GM12878 (cell line): ENCODE data around the gene EPB42. TPM values are rescaled to one million over a fixed set of nuclear protein-coding genes. Genes with fewer than 3 reads are reported as not detected.

ENCODE experiments used
- ATAC-seq: fragments of 200-7000 bp; cut with Tn5 transposase; 3 replicates; pipeline ENCODE4 v1.9.1; 2020; ENCODE audit warnings: mild to moderate bottlenecking, moderate library complexity
- BruUV-seq: library from RNA; stranded (reverse); fragments of 400-500 nt; replicated peaks from 2 replicates; lab custom pipeline; 2021; lab: Mats Ljungman, UMichigan
- CTCF ChIA-PET: fragments of 300-600 bp; sonication (Branson Sonifier 250); formaldehyde crosslinking; extraction: SDS; loops from one replicate; lab custom pipeline; 2021; ENCODE audit warnings: inconsistent platforms; lab: Yijun Ruan, JAX
- POLR2A ChIA-PET: fragments of 350-600 bp; formaldehyde crosslinking; extraction: SDS; loops from one replicate; lab custom pipeline; 2021; ENCODE audit warnings: inconsistent platforms; lab: Charles Lee
- RAD21 ChIA-PET: fragments of 300-600 bp; sonication (Branson Sonifier 250); formaldehyde crosslinking; loops from one replicate; lab custom pipeline; 2023; ENCODE audit warnings: antibody characterized with exemption; ENCODE audit not compliant: unreplicated experiment; lab: Charles Lee
- SMC1A ChIA-PET: fragments of 300-600 bp; sonication (Branson Sonifier 250); formaldehyde crosslinking; loops from one replicate; lab custom pipeline; 2023; ENCODE audit not compliant: unreplicated experiment, uncharacterized antibody; lab: Charles Lee
- DNase-seq: peaks from one replicate; pipeline ENCODE4 v3.0.0-alpha.2; 2011; ENCODE audit warnings: low read depth, low spot score
- FAIRE-seq: peaks from 3 replicates; lab custom pipeline; 2011; peaks lifted over from hg19 to GRCh38; lab: Jason Lieb, UNC
- H2AFZ ChIP-seq: 2 replicates; pipeline ENCODE4 v1.6.0; 2011; ENCODE audit warnings: low read depth, low read length, control low read depth; ENCODE audit not compliant: control insufficient read depth
- H3K27ac ChIP-seq: 2 replicates; pipeline ENCODE4 v1.5.1; 2011; ENCODE audit warnings: control low read depth; ENCODE audit not compliant: control insufficient read depth, insufficient read depth
- H3K27me3 ChIP-seq, 2 experiments: replicated peaks in 1 of 2; 2 replicates each; pipeline versions ENCODE4 v1.6.0 to v1.6.1; 2011; ENCODE audit warnings: low read length in 1 of 2; ENCODE audit not compliant: control insufficient read depth in 2 of 2, insufficient read depth in 2 of 2
- H3K36me3 ChIP-seq, 2 experiments: 2 replicates each; pipeline ENCODE4 v1.5.1; 2011; ENCODE audit warnings: low read length in 1 of 2; ENCODE audit not compliant: control insufficient read depth in 2 of 2, insufficient read depth in 2 of 2
- H3K4me1 ChIP-seq: 2 replicates; pipeline ENCODE4 v1.6.1; 2011; ENCODE audit warnings: mild to moderate bottlenecking, low read length, moderate library complexity, mixed read lengths; ENCODE audit not compliant: control insufficient read depth, insufficient read depth
- H3K4me2 ChIP-seq: 2 replicates; pipeline ENCODE4 v1.6.0; 2011; ENCODE audit warnings: control low read depth; ENCODE audit not compliant: control insufficient read depth, insufficient read depth
- H3K4me3 ChIP-seq: fragments of 200-600 bp; sonication (generic); 2 replicates; pipeline ENCODE4 v1.5.1; 2016
- H3K79me2 ChIP-seq: 2 replicates; pipeline ENCODE4 v1.6.0; 2011; ENCODE audit warnings: low read length; ENCODE audit not compliant: control insufficient read depth, insufficient read depth
- H3K9ac ChIP-seq: 2 replicates; pipeline ENCODE4 v1.8.0; 2011; ENCODE audit warnings: low read length, control low read depth, mixed read lengths; ENCODE audit not compliant: control insufficient read depth, insufficient read depth
- H3K9me3 ChIP-seq: replicated peaks from 3 replicates; pipeline ENCODE4 v1.5.1; 2011; ENCODE audit warnings: mild to moderate bottlenecking, low read length; ENCODE audit not compliant: control insufficient read depth, insufficient read depth
- H4K20me1 ChIP-seq: 2 replicates; pipeline ENCODE4 v1.6.0; 2011; ENCODE audit not compliant: control insufficient read depth, insufficient read depth
- CHD1 ChIP-seq: IDR thresholded peaks from 2 replicates; pipeline ENCODE4 v1.6.1; 2012; ENCODE audit warnings: low read depth, low read length, improper control_type of control experiment
- CHD4 ChIP-seq: fragments of 200-600 bp; sonication (generic); IDR thresholded peaks from 2 replicates; pipeline ENCODE4 v1.6.1; 2016; ENCODE audit warnings: mild to moderate bottlenecking
- CUX1 ChIP-seq: IDR thresholded peaks from 2 replicates; pipeline ENCODE4 v1.6.1; 2012; ENCODE audit warnings: improper control_type of control experiment, low read depth, low read length; ENCODE audit not compliant: insufficient replicate concordance
- FOS ChIP-seq: IDR thresholded peaks from 3 replicates; pipeline ENCODE4 v1.6.1; 2011; ENCODE audit warnings: borderline replicate concordance; ENCODE audit not compliant: insufficient read length; ENCODE audit errors: extremely low read depth
- MYC ChIP-seq: IDR thresholded peaks from 2 replicates; pipeline ENCODE4 v1.6.1; 2011; ENCODE audit warnings: mild to moderate bottlenecking, low read length, moderate library complexity, inconsistent platforms; ENCODE audit not compliant: insufficient read depth, insufficient replicate concordance, insufficient read length, severe bottlenecking
- NFIC ChIP-seq: IDR thresholded peaks from 2 replicates; pipeline ENCODE4 v1.6.1; 2012; ENCODE audit warnings: low read depth, mild to moderate bottlenecking, inconsistent platforms, low read length, moderate library complexity
- NFYB ChIP-seq: IDR thresholded peaks from 2 replicates; pipeline ENCODE4 v1.6.1; 2011; ENCODE audit warnings: low read depth, mild to moderate bottlenecking, low read length, improper control_type of control experiment, moderate library complexity; ENCODE audit not compliant: insufficient read depth
- RB1 ChIP-seq: fragments of 450-650 bp; formaldehyde crosslinking; IDR thresholded peaks from 2 replicates; pipeline ENCODE4 v1.6.1; 2017; ENCODE audit warnings: mild to moderate bottlenecking, borderline replicate concordance
- SREBF1 ChIP-seq: IDR thresholded peaks from 2 replicates; pipeline ENCODE4 v1.6.1; 2012; ENCODE audit warnings: mild to moderate bottlenecking, low read length
- WRNIP1 ChIP-seq: IDR thresholded peaks from 2 replicates; pipeline ENCODE4 v1.6.1; 2011; ENCODE audit warnings: low read depth, low read length, improper control_type of control experiment, borderline replicate concordance
- ZBTB11 ChIP-seq: fragments of 450-650 bp; formaldehyde crosslinking; IDR thresholded peaks from 2 replicates; pipeline ENCODE4 v1.5.0; 2022; ENCODE audit warnings: mild to moderate bottlenecking, missing genetic modification characterization
- ZNF217 ChIP-seq: fragments of 450-650 bp; IDR thresholded peaks from 2 replicates; pipeline ENCODE4 v1.6.1; 2017; ENCODE audit warnings: antibody characterized with exemption, mild to moderate bottlenecking
- WGBS: methylation state at CpG from one replicate; pipeline ENCODE4 v1.1.6; 2016; ENCODE audit warnings: low lambda C conversion rate; ENCODE audit not compliant: insufficient replicate concordance, insufficient coverage; ENCODE audit errors: missing lambda C conversion rate; 5-methylcytosine and 5-hydroxymethylcytosine counted together
- in situ Hi-C: fragments of 300-500 bp; cut with MboI; formaldehyde crosslinking; loops from 9 replicates; pipeline ENCODE4 v1.14.3; 2018; ENCODE audit warnings: mixed read lengths
- intact Hi-C: fragments of 100-400 bp; cut with micrococcal nuclease; formaldehyde crosslinking; loops from one replicate; pipeline ENCODE4 v1.14.2; 2022; ENCODE audit not compliant: unreplicated experiment
- polyA plus RNA-seq, 11 experiments: library from polyadenylated mRNA; depleted of rRNA in 4 of 11; unstranded in 6 of 11; stranded (reverse) in 5 of 11; fragments of >200 nt; fragmentation: Nextera tagmentation in 4 of 11; fragmentation: Illumina TruSeq in 1 of 11; extraction: Ambion mirVana in 4 of 11; extraction: Trizol in 1 of 11; gene quantifications; 1 replicate in 1 of 11; 2 replicates in 10 of 11; pipeline versions ENCODE4 v1.2.1 to v1.2.3, GENCODE V29; 2011 to 2016; ENCODE audit warnings: inconsistent platforms in 2 of 11, missing spikeins in 2 of 11, low read depth in 1 of 11
- total RNA-seq, 4 experiments: library from RNA; depleted of rRNA in 3 of 4; stranded (reverse); fragments of >200 nt in 3 of 4; fragmentation: Illumina TruSeq in 1 of 4; extraction: Trizol in 1 of 4; gene quantifications; 2 replicates each; pipeline versions ENCODE4 v1.2.1 to v1.2.3, GENCODE V29; 2013 to 2021

Gene EPB42
- total and polyA plus RNA-seq, 10 of the 15 experiments (the other 5 are each of a cell fraction or from before 2014, with no cell fraction given) = not detected

GRCh38 chr15:43226436-43227305 is 5.9 kb upstream of the EPB42 start:
- no peaks in the 10 kb centered on the region for H3K4me1 ChIP-seq
- no peak overlapping the region for H3K4me3 ChIP-seq
- no peaks in the 10 kb centered on the region for H3K9me3 ChIP-seq
- no peak overlapping the region for H3K9ac ChIP-seq
- ChIA-PET CTCF (interaction anchor here (1.1 to 13.4 kb wide), 20 partner anchors 8 to 288 kb away, joined by 3 to 518 read pairs (median 8); partner anchors contain the start of genes CCNDBP1 and TGM5), POLR2A (interaction anchor here (1.2 to 1.8 kb wide), 2 partner anchors 27 to 42 kb away, joined by 3 to 4 read pairs; no protein-coding TSS in a partner anchor), RAD21 (interaction anchor here (0.8 to 9.3 kb wide), 14 partner anchors 10 to 516 kb away, joined by 3 to 255 read pairs (median 8); partner anchors contain the start of gene TGM5), SMC1A (interaction anchor here (0.9 to 12.9 kb wide), 17 partner anchors 10 to 130 kb away, joined by 3 to 311 read pairs (median 13); partner anchors contain the start of gene TGM5)
- H3K4me2 ChIP-seq = no peak overlapping the region
- H2AFZ ChIP-seq = no peak overlapping the region
- no peaks in the 10 kb centered on the region for H3K27me3 ChIP-seq
- no peaks in the 10 kb centered on the region for H3K79me2 ChIP-seq
- in situ Hi-C loops (no loop called here), intact Hi-C loops (no loop called here)
- FAIRE-seq (no peak), ATAC-seq (no peak), DNase-seq (no peak)
- no TSS peak for BruUV-seq
- 88% methylated on average over 47 of the region's 57 CpGs for WGBS
- H3K27ac ChIP-seq = no peak overlapping the region
- no peaks in the 10 kb centered on the region; a peak in 1 of 4 replicates for H3K36me3 ChIP-seq
- no peaks in the 10 kb centered on the region for H4K20me1 ChIP-seq
- TF ChIP-seq ZBTB11 (no peak), MYC (no peak), FOS (no peak), ZNF217 (no peak), RB1 (no peak), CHD1 (no peak), CHD4 (no peak), CUX1 (no peak), WRNIP1 (no peak), SREBF1 (no peak), NFYB (no peak), NFIC (no peak)
